GM21717 (cell line): Measurements from ENCODE around the gene CYP4Z1.
"Not testable (repeated sequence)": the region's sequence is repeated elsewhere in the genome, so short reads cannot be mapped to it uniquely, and the experiment has no call there.

Source experiments
- ATAC-seq: cut with Tn5 transposase; IDR thresholded peaks from one replicate; pipeline ENCODE4 v1.9.1; 2021; ENCODE audit warnings: mild to moderate bottlenecking, moderate library complexity; ENCODE audit not compliant: unreplicated experiment

Gene CYP4Z1

GRCh38 chr1:47126997-47127396 is 60.0 kb downstream of the CYP4Z1 start:
- not testable (repeated sequence) for ATAC-seq

GRCh38 chr1:47128221-47128620 is 61.2 kb downstream of the CYP4Z1 start:
- no peak for ATAC-seq

- ATAC-seq: not testable (repeated sequence)
These were observed 61.8 kb downstream of the CYP4Z1 start for GRCh38 chr1:47128854-47129253.

GRCh38 chr1:47129489-47130230 is 62.6 kb downstream of the CYP4Z1 start:
- ATAC-seq: not testable (repeated sequence)

GRCh38 chr1:47132665-47133064 is 65.6 kb downstream of the CYP4Z1 start:
- ATAC-seq: not testable (repeated sequence)

GRCh38 chr1:47137198-47137597 is 70.2 kb downstream of the CYP4Z1 start, which contains the start of gene CYP4A22:
TSS of gene CYP4A22 (plus strand) at chr1:47137441. CDS start at chr1:47137486, 45 bp downstream.
- ATAC-seq: no peak

GRCh38 chr1:47137925-47138615 is 71.0 kb downstream of the CYP4Z1 start:
- no peak for ATAC-seq

- not testable (repeated sequence) for ATAC-seq
These were observed 73.3 kb downstream of the CYP4Z1 start for GRCh38 chr1:47140358-47140757.

GRCh38 chr1:47143654-47144053 is 76.6 kb downstream of the CYP4Z1 start:
- ATAC-seq: not testable (repeated sequence)

- not testable (repeated sequence) for ATAC-seq
These were observed 79.5 kb downstream of the CYP4Z1 start for GRCh38 chr1:47146495-47146894.

GRCh38 chr1:47147047-47147785 is 80.2 kb downstream of the CYP4Z1 start:
- ATAC-seq: no peak

- ATAC-seq: not testable (repeated sequence)
These were observed 82.1 kb downstream of the CYP4Z1 start for GRCh38 chr1:47149162-47149561.

GRCh38 chr1:47156457-47156856 is 89.4 kb downstream of the CYP4Z1 start:
- ATAC-seq: not testable (repeated sequence)

GRCh38 chr1:47157957-47158356 is 90.9 kb downstream of the CYP4Z1 start:
- ATAC-seq: not testable (repeated sequence)

- no peak for ATAC-seq
These were observed 93.7 kb downstream of the CYP4Z1 start for GRCh38 chr1:47160716-47161115.

- ATAC-seq: no peak
These were observed 94.4 kb downstream of the CYP4Z1 start for GRCh38 chr1:47161298-47162040.

GRCh38 chr1:47164552-47164951 is 97.5 kb downstream of the CYP4Z1 start:
- ATAC-seq: no peak
